CD4-positive, alpha-beta T cell treated with Interferon alpha-2 for 1 hour (primary cell): ENCODE data around the gene ADPRHL1.
A peak's percentile ranks its signal among the peaks of the same experiment; 100 is the strongest.
"Not testable (repeated sequence)": the region's sequence is repeated elsewhere in the genome, so short reads cannot be mapped to it uniquely, and the experiment has no call there.

Experiments used
- DNase-seq, 2 donors: peaks; one replicate each; pipeline ENCODE4 v3.0.0-alpha.2; 2020 to 2022

ADPRHL1 gene

DNA sequence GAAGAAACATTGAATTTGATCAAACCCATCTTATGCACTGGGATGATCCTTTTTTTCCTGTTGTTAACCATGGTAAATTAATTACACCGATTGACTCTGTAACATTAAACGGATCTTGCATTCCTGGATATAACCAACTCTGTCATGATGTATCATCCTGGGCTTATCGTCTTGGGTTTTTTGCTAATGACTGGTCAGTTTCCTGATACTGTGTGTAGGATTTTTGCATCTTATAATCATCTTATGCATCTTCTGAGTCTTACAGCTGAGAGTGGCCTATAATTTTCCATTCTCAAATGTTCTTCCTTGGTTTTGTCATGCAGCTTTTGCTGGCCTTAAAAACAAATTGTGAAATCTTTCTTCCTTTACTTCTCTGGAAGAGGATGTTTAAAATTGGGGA lies 24.4 kb upstream of the ADPRHL1 start:
- no peak for DNase-seq

DNA sequence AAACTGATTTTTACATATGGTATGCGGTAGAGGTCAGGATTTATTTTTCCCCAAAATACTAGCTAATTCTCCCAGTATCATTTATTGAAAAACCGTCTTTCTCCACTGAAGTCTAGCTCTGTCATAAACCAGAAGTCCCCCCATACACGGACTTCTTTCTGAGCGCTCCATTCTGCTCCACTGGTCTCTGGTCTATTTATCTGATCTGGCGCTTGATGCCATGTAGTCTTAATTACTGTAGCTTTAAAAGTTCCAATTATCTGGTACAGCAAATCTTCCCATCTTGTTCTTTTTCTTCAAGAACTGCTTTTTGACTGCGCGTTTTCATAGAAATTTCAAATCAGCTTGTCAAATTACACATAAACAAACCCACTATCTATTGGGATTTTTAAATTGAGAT lies 23.5 kb upstream of the ADPRHL1 start:
- no peak for DNase-seq

DNA sequence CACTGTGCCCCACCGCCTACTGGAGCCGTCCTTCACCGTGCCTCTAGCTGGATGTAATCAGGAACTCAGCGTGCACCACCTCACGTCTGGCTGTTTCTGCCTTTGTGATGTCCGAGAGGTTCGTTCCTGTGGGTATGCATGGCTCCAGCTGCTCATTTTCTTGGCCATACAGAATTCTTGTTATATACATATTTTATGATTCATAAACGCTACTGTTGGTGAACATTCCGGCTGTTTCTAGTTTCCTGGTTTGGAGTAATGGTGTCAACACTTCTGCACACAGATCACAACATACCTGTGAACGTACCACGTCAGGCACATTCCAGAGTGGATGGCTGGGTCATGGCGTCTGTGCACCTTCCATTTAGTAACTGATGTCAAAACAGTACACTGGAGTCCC lies 22.6 kb upstream of the ADPRHL1 start:
- DNase-seq, result no peak

DNA sequence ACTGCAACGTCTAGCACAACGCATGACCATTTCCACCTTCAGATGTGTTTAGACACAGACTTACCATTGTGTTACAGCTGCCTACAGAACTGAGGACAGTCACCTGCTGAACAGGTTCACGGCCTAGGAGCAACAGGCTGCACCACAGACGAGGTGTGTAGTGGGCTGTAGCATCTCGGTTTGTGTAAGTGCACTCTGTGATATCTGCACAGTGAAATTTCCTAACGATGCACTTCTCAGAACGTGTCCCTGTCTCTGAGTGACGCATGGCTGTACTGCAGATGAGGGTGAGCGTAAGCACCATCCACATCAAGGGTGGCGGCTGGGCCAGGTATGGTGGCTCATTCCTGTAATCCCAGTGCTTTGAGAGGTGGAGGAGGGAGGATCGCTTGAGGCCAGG lies 22.0 kb upstream of the ADPRHL1 start:
- no peak for DNase-seq

DNA sequence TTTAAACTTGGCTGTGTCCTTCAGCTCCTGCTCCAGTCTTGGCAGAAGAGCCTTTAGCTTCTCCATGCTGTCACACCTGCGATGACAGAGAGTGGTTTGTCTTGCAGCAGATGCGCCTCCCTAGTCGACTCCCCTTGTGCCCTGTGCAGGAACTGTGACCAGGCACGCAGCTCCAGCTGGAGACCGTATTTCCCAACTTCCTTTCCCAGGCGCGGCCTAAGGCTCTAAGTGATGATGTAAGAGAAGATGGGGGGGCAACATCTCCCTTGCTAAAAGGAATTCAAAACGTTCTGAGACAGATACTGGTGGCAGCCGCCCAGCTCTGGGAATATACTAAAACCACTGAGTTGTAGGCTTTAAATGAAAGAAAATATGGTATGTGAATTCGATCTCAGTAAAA lies 20.9 kb upstream of the ADPRHL1 start:
- DNase-seq, result peak in 1 of 2 donors; percentile 29

DNA sequence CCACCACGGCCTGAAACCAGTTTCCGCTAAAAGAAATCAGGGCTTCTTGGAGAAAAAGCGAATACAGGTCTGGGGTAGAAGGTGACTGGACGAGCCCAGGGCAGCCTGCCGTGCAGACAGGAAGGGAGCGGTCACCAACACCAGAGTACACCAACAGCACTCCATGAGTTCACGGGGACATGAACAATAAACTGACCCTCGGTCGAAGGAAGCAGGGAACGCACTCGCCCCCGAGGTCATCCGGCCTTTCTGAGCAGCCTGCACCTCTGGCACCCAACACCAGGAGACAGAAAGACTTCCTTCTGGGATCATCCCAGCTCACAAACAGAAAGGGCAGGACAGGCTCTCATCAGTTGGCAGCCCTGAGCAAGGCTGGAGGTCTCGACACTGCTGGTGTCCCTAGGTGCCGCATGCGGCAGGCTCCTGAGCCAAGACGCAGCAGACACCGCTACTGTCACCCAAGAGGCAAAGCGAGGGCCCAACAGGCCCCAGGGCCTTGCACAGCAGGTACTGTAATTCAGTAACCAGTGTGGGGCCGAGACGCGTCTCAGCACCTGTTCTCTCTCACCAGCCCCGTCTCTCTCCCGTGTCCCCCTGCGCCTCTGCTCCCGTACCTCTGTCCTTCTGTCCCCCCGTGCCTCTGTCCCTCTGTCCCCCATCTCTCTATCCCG lies 19.2 kb upstream of the ADPRHL1 start:
- no peak for DNase-seq

DNA sequence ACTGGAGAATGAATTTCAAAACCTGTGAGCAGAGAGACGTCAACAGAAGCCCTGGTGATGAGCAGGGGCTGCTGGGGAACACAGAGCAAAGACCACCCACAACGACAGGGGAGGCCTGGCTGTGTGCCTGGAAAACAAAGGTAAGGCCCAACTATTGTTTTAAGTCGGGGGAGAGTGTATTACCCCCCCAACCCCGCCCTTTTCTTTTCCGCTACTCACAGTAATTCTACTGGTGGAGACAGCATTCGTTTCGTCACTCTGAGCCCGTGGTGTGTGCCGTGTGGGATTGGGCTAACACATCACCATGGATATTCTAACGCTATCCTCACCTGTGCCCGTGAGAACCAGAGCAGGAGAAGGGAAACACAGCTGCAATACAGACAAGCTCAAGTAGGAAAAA lies 18.6 kb upstream of the ADPRHL1 start:
- DNase-seq, result no peak

DNA sequence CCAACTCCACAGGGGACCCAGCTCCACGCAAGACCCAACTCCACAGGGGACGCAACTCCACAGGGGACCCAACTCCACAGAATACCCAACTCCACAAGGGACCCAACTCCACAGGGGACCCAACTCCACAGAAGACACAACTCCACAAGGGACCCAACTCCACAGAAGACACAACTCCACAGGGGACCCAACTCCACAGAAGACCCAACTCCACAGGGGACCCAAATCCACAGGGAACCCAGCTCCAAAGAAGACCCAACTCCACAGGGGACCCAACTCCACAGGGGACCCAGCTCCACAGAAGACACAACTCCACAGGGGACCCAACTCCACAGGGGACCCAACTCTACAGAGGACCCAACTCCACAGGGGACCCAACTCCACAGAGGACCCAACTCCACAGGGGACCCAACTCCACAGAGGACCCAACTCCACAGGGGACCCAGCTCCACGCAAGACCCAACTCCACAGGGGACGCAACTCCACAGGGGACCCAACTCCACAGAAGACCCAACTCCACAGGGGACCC lies 17.4 kb upstream of the ADPRHL1 start:
- not testable (repeated sequence) for DNase-seq

DNA sequence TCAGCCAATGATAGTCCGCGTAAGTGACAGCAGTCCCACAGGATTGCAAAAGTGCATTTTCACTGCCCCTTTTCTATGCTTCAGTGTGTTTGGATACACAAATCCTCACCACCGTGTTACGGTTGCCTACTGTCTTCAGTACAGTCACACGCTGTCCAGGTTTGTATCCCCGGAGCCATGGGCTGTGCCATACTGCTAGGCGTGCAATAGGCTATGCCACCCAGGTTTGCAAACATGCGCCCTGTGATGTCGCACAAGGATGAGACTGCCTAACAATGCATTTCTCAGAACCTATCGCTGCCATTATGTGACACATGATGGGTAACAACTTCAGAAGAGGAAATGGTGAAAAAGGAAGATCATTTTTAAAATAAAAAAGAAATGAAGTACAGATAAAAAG lies 16.8 kb upstream of the ADPRHL1 start:
- DNase-seq, result no peak

DNA sequence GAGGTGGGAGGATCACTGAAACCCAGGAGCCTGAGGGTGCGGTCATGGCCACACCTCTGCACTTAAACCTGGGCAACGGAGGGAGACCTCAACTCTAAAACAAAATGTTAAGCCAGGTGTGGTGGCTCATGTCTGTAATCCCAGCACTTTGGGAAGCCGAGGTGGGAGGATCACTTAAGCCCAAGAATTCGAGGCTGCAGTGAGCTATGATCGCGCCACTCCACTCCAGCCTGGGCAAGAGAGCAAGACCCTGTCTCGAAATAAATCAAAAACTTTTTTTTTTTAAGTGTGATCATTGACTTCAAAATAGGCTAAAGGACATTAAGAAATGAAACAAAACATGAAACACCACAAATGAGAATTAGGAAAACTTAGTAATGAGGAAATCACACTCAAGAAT lies 16.3 kb upstream of the ADPRHL1 start:
- no peak for DNase-seq

DNA sequence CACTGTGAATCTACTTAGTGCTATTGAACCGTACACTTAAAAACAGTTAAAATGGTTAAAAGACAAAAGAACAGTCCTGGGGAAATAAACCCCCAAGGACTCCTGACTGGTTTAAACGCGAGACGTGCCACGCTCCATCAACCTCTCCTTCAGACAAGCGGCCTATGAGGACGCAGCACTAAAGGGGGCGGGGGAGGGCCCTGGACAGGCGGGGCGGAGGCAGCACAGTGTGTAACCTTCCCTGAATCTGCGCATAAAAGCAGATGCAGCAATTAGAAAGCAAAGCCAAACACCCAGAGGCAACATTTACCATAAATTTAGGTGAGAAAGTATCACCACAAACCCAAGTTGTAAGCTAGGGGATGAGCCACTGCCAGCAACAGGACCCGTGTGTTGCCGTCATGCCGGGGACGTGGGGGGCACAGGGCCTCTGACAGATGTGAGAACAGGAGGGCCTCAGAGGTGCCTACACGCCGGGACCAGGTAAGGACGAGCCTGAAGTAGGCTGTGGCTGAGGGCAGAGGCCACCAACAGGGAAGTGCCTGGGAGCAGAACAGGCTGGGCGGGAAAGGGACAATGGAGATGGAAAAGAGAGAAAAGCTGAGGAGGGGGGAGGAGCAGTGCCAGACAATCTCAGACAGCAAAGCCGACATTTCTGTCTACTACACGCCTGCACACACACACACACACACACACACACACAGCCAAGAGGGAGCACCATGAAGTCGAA lies 15.3 kb upstream of the ADPRHL1 start:
- DNase-seq, result no peak

DNA sequence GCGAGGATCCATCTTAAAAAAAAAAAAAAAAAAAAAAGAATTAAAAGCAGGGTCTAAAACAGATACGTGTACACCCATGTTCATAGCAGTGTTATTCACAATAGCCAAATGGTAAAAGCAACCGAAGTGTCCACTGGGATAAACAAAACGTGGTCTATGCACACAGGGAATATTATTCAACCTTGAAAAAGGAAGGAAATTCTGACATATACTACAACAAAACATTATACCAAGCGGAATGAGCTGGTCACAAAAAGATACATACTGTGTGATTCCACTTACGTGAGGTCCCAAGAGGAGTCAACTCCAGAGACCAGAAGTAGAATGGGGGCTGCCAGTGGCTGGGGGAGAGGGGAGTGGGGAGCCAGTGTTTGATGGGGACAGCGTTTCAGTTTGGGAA lies 14.7 kb upstream of the ADPRHL1 start:
- DNase-seq, result no peak

DNA sequence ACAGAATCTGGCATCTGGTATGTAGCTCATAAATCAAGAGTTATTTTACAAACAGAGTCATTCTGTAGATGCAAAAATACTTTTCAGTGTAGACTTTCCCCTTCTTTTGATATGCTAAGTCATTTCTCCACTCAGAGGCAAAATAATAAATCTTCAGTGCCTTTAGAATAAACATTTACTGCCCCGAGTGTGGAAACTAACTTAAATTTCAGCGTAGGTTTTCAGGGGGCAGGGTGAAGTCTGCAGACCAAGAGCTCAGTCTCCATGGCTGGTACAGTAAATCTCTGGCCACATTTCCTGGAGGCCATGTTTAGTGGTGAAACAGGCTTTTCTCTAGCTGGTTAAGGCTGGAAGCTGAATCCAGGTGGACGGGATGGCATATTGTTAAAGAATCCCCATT lies 13.1 kb upstream of the ADPRHL1 start:
- DNase-seq, result no peak

DNA sequence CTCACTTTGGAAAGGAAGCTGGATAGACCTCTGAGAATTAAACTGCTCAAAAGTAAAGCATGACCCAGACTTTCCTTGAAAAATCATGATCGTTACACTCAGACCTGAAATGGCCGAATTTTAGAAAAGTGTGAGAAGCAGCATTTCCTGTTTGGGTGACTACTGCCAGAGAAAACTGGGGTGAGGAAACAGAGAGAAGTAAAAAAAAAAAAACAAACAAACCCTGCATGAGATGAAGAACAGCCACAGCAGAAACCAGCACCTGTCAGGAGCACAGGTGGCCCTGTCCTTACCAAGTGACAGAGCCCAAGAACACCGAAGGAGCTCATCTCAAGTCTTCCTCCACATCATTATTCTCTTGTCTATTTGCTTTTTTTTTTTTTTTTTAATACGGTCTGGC lies 12.0 kb upstream of the ADPRHL1 start:
- DNase-seq, result no peak

DNA sequence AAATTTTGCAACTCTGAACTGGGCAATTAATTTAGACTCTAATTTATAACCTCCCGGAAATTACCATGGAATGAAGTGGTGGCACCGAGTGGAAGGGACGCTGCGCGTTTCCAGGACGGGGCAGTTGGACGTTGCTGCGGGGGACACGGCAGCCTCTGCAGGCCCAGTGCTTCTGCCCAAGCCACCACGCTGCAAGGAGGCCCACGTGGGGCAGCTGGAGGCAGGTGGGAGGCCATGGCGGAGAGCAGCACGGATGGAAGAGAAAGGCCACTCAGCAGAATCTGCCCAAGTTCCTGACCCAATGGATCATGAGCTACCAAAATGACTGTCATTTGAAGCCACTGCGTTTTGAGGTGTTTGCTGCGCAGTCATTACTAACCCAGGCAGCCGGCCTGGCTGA lies 11.2 kb upstream of the ADPRHL1 start:
- DNase-seq, result no peak

DNA sequence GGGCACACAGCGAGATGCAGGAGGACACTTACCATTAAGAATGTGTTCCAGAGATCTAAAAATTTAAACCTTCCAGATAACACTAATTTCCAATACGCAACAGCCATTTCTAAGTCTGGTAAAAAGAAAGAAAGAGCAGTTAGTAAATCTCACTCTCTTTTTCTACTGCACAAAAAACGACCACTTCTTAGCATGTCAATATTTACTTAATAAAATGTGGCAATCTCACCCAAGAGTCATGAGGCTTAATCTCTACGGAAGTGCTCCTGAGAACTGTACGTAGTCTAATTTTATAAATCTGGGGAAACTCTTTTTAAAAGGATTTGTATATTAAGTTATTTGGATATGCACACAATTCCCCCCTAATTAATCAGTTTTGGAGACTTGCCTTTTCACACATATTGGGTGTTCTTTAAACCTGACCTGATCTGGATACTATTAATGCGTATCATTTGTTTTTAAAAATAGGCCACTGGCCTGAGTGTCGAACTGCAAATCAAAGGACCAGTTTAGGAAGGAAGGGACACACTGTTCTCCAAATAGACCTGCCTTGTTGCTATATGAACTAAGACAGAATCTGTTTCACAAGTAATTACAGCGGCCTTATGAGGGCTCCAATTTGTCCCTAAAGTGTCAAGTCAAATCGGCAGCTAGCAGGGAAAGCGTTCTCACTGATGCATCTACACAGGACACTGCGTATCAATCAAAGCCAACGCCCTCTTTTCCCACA lies 7.9 kb upstream of the ADPRHL1 start:
- no peak for DNase-seq

DNA sequence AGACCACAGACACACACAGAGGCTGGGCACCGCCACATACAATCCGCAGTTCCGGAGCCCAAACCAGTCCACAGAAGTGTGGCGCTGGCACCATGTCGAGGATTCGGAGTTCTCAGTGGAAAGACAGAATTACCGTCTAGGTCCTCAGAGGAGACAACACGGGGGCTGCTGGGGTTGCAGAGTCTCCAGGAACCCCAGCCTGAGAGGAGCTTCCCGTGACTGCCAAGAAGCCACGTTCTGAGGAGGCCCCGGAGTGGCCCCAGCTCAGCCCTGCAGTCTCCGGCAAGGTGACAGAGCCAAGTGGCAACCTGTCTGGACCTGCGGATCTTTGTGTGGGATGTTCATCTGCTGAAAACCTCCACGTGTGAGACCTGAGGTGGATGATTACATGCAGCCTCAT lies 7.3 kb upstream of the ADPRHL1 start:
- DNase-seq, result no peak

DNA sequence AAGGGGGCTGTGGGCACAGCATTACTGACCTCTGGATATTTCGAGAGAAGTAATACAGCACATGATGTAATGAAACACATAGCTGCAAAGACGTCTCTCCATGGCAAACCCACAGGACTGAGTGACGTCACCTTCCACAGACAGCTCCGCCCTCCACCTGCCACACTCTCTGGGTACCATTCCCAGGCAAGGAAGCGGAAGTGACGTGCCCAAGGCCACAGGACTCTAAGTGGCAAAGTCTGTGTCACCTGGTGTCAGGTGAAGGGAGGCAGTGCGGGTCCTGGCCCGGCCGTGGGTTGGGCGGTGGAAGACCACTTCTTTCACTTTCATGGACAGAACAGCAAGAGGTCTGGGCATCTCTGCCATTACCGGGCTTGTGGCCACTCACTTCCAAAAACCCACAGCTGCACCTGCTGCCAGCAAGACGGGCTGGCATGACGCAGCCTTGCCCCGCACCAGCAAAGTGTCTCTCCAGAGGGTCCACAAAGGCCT lies 6.8 kb upstream of the ADPRHL1 start:
- no peak for DNase-seq

DNA sequence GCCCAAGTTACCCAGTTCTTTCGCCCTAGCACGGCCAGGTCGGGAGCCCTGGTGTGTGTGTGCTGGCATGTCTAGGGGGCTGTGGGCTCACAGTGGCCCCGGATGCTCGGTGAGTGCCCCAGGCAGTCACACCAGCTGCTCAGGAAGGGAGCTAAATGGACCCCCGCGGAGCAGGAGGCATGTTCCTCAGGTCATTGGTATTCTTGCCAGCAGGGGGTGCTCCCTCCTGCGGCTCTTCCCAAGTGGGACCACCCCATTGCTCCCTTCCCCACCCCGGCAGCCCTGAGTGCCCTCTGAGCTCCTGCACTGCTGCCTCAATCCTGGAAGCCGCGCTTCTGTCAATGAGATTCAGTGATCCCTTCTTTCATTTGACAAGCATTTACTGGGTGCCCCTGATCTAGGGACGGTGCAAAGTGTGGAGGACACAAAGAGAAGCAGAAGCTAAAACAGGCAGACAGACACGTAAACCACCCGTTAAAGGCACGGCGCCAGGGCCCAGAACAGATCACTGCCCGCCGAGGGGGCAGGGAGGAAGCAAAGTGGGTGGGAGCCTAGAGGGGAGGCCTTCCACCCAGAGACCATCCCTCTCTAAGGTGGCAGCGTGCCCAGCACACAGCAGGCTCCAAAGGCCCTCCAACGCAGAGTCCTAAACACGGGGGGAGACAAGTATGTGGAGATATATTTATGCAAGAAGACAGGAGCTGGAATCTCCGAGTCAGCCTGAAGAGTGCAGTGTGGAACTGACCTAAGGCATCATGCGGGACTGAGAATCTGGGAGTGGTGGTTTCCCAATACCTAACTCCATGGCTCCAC lies 5.2 kb upstream of the ADPRHL1 start:
- DNase-seq, result no peak

DNA sequence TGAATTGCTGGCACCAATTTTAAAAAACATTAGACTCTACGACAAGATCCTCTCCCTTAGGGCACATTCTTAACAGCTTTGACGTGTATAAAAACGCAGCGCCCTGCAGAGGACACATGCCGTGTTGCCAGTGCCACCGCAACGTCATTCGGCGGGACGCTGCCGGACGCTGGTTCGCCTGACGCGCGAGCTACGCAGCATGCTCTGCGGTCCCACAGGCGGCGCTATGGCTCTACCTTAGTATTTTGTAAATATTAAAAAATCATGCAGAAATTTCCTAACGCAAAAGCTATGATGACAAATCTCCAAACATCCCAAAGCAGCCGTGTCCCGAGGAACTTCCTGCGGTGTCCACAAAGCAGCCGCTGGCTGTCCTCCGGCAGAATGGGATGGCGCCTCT lies 4.2 kb upstream of the ADPRHL1 start:
- DNase-seq, result no peak

DNA sequence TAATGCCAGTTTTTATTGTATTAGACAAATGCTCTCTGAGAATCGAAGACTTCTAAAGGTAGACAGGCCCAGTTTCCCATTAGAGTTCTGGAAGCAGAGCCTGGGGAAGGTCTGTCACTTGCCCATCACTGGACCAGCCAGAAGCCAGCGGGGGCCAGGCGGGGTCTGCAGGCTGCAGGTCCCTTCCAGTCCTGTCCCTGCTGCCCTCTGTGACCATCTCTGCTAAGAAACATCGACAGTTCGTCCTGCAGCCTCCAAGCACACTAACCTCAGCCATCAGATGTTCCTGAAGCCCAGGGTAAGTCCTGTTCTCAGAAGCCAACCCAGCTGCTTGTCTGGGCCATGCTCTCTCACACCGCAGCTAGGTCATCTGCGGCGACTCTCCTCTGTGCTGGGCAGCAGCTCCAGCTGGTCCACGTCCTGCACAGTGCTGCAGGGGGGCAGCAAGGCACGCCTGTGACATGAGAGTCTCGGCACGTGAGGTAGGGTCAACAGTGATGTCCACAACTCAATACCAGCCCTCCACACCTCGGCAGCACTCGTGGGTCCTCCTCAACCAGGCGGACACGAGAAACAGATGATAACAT lies 2.9 kb upstream of the ADPRHL1 start:
- no peak for DNase-seq

DNA sequence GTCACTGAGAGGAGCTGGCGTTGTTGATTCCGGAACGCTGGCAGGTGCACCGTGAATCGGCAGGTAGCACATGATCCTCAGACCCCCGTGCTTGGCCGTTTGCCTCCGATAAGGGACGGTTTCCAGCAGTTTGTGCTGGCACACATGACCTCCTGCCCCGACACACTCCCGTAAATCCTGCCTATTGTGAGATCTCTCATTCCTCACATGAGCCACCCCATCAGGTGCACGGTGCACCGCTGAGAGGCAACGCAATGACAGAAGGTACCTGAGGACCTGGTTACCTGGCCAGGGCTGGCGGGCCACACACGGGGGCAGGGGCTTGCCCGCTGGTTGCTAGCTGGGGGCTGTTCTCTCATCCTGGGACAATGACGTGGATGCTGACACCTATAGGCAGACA lies 2.1 kb upstream of the ADPRHL1 start:
- no peak for DNase-seq

DNA sequence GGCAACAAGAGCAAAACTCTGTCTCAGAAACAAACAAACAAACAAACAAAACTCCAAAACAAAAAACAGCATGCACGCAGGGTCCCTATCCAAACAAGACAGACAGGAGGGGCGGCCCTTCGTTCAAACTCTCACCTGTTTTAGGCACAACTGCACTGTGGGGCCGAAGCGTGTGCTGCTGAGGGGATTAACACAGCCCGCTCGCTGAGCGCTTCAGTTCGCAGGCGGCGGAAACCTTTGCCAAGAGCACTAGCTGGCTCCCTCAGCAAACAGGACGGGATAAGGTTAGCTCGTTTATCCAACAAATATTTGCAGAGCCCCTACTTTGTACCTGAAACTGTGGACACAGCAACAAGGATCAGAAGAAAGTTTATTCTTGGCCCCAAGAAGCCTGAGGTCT lies 1.6 kb upstream of the ADPRHL1 start:
- no peak for DNase-seq
